ENCODE data around the gene DDX27.
A peak's percentile ranks its signal among the peaks of the same experiment; 100 is the strongest.

The DDX27 gene

DNA sequence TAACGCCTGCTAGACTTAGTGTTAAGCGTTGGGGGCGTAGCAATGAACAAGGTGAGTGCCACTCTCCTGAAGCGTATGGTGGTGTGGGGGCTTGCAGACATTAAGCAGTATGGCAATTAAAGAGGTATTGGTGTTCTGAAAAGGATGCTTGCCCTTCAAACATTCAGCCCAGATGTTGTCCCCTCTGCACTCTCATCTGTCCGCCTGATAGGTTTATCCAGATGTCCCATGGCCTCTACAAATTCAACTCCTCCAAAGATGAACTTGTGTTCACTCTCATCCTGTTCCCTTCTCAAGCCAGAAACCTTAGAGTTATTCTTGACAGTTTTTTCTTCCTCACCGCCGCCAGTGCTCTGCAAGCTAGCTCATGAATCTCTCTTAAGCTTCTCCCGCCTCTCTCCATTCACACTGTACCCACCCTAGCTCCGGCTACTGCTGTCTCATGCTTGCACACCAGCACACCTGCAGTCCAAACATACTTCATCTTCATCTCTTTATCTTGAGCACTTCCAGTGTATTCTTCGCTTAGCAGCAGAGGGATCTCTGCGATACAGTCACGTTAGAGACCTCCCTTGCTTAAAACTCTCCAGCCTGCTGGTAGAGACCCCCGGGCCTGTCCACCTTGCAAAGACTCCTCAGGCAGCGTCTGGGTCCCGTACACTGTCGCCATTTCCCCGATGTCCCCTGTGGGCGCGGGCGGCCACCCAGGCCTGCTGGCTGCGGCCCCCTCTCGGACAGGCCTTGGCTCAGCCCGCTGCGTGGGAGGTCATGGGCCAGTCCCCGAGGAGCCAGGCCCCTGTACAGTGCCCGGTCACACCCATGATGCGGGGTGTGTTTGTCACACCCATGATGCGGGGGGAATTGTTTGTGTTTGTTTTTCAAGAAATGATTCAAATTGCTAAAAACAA is 962 bp downstream of the DDX27 start:
- H3K27me3 Mint-ChIP-seq (ENCODE audit: low read depth): no peaks in the 10 kb centered on the region
- H3K27ac Mint-ChIP-seq: peak overlapping the region; percentile 99
- H3K9me3 Mint-ChIP-seq: no peaks in the 10 kb centered on the region
- peak overlapping the region; percentile 99 for H3K4me3 Mint-ChIP-seq
- peaks cover 24% of the 10 kb centered on the region for H3K36me3 Mint-ChIP-seq (ENCODE audit: low read depth)
- peaks cover 19% of the 10 kb centered on the region for H3K4me1 Mint-ChIP-seq (ENCODE audit: low read depth)

DNA sequence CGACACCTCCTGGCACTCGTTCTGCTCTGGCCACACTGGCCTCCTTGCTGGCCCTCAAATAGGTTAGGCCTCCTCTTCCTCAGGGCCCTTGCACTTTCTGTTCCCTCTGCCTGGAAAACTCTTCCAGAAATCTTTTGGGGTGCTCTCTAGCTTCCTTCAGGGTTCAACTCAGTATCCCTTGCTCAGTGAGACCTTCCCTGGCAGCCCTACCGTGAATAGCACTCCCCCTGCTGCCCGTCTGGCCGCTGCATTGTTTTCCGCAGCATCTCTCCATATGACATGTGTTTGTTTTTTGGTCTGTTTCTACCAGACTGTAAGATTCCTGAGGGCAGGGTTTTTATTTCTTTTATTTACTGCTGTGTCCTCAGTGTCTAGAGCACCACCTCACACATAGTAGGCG is 6.7 kb downstream of the DDX27 start:
- H3K27ac Mint-ChIP-seq: no peak overlapping the region

GRCh38 chr20:49228676-49229075 is 9.5 kb downstream of the DDX27 start:
- Mint-ChIP-seq H3K27me3 (ENCODE audit: low read depth) (no peaks in the 10 kb centered on the region), H3K4me1 (ENCODE audit: low read depth) (no peaks in the 10 kb centered on the region), H3K36me3 (ENCODE audit: low read depth) (peaks cover 39% of the 10 kb centered on the region), H3K4me3 (no peak overlapping the region), H3K9me3 (no peaks in the 10 kb centered on the region), H3K27ac (no peak overlapping the region)

More for the DNA sequence above, 6.7 kb downstream of the DDX27 start:
- Mint-ChIP-seq H3K4me3 (no peak overlapping the region), H3K27me3 (ENCODE audit: low read depth) (no peaks in the 10 kb centered on the region), H3K4me1 (ENCODE audit: low read depth) (peaks cover under 1% of the 10 kb centered on the region), H3K9me3 (no peaks in the 10 kb centered on the region), H3K36me3 (ENCODE audit: low read depth) (peaks cover 41% of the 10 kb centered on the region)

DNA sequence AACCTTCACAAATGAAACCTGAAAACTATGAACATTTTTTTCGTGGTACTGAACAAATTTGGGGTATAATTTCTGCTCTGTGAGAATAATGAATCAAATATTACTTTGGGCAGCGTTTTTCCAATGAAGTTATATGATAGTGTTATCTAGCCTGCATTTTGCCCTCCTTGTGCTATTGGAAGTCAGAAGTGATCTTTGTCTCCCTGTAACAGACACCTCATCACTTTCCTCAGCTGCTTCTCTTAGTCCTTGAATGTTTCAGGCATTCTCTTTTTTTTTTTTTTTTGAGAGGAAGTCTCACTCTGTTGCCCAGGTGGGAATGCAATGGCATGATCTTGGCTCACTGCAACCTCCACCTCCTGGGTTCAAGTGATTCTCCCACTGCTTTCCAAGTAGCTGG is 10.2 kb downstream of the DDX27 start:
- Mint-ChIP-seq H3K4me1 (ENCODE audit: low read depth) (no peaks in the 10 kb centered on the region), H3K9me3 (no peaks in the 10 kb centered on the region), H3K4me3 (no peak overlapping the region), H3K27ac (no peak overlapping the region), H3K27me3 (ENCODE audit: low read depth) (no peaks in the 10 kb centered on the region), H3K36me3 (ENCODE audit: low read depth) (peaks cover 41% of the 10 kb centered on the region)

GRCh38 chr20:49230021-49230420 is 10.8 kb downstream of the DDX27 start:
- peaks cover 46% of the 10 kb centered on the region for H3K36me3 Mint-ChIP-seq (ENCODE audit: low read depth)
- H3K4me1 Mint-ChIP-seq (ENCODE audit: low read depth): no peaks in the 10 kb centered on the region
- no peaks in the 10 kb centered on the region for H3K9me3 Mint-ChIP-seq
- no peak overlapping the region for H3K4me3 Mint-ChIP-seq
- no peak overlapping the region for H3K27ac Mint-ChIP-seq
- no peaks in the 10 kb centered on the region for H3K27me3 Mint-ChIP-seq (ENCODE audit: low read depth)

DNA sequence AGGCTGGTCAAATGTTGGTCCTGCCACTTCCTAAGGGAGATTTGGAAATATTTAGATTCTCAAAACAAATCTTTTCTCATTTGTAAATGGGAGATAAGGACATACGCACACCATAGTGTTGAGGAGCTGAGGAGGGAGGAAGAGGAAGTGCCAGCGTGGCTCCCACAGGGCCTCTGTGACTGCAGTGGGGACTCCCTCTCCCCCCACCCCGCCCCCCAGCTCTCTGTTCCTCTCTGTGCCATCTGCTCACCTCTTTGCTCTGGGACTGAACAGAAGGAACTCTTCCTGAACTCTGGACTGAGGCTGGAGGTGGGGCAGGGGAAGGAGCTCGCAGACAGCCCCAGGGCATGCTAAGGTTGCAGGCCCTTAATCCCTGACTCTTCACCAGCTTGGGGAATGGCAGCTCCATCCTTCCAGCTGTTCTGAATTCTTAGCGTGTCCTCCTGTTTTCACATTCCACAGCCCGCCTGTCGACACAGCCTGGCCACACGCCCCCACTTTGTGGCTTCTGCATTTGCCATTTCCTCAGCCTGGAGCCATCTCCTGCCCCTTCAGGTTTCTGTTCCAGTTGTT is 11.4 kb downstream of the DDX27 start:
- Mint-ChIP-seq H3K4me1 (ENCODE audit: low read depth) (no peaks in the 10 kb centered on the region), H3K36me3 (ENCODE audit: low read depth) (peaks cover 43% of the 10 kb centered on the region)

GRCh38 chr20:49231471-49231870 is 12.3 kb downstream of the DDX27 start:
- no peak overlapping the region for H3K4me3 Mint-ChIP-seq
- H3K27me3 Mint-ChIP-seq (ENCODE audit: low read depth): no peaks in the 10 kb centered on the region
- H3K4me1 Mint-ChIP-seq (ENCODE audit: low read depth): no peaks in the 10 kb centered on the region
- H3K9me3 Mint-ChIP-seq: no peaks in the 10 kb centered on the region
- no peak overlapping the region for H3K27ac Mint-ChIP-seq
- H3K36me3 Mint-ChIP-seq (ENCODE audit: low read depth): peaks cover 42% of the 10 kb centered on the region

More for the DNA sequence above, 11.4 kb downstream of the DDX27 start:
- Mint-ChIP-seq H3K4me3 (no peak overlapping the region), H3K27me3 (ENCODE audit: low read depth) (no peaks in the 10 kb centered on the region), H3K27ac (no peak overlapping the region), H3K9me3 (no peaks in the 10 kb centered on the region)

DNA sequence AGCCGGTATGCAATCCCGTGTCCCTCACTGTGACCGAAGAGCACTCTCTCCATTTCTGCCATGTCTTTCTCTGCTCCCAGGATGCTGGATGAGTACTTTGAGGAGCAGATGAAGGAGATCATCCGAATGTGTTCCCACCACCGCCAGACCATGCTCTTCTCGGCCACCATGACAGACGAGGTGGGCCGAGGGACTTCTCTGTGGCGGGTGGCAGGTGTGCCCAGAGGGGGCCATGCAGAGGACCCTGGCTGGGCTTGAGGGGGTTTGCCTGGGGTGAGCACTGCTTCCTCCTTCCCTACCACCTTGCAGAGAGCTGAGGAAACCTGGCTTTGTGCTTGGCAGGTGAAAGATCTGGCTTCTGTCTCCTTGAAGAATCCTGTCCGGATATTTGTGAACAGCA is 14.0 kb downstream of the DDX27 start:
- H3K9me3 Mint-ChIP-seq: no peaks in the 10 kb centered on the region
- no peak overlapping the region for H3K27ac Mint-ChIP-seq
- H3K4me1 Mint-ChIP-seq (ENCODE audit: low read depth): no peaks in the 10 kb centered on the region
- H3K4me3 Mint-ChIP-seq: no peak overlapping the region
- no peaks in the 10 kb centered on the region for H3K27me3 Mint-ChIP-seq (ENCODE audit: low read depth)
- peaks cover 47% of the 10 kb centered on the region for H3K36me3 Mint-ChIP-seq (ENCODE audit: low read depth)

DNA sequence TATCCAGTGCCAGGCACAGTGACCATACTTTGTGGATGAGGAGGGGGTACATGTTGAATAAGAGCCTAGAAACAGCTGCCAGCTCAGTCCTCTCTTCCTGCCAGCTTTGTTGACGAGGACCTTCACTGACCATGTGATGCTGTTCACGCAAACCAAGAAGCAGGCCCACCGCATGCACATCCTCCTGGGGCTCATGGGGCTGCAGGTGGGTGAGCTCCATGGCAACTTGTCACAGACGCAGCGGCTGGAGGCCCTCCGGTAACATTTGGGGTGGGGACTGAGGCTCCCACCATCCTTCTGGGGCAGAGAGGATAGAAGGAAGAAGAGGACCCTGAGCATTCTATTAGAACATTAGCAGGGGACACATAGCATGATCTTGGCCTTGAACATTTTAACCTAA is 15.6 kb downstream of the DDX27 start:
- peaks cover under 1% of the 10 kb centered on the region for H3K4me1 Mint-ChIP-seq (ENCODE audit: low read depth)
- no peak overlapping the region for H3K27ac Mint-ChIP-seq
- no peaks in the 10 kb centered on the region for H3K9me3 Mint-ChIP-seq
- no peak overlapping the region for H3K4me3 Mint-ChIP-seq
- H3K27me3 Mint-ChIP-seq (ENCODE audit: low read depth): no peaks in the 10 kb centered on the region
- H3K36me3 Mint-ChIP-seq (ENCODE audit: low read depth): peaks cover 52% of the 10 kb centered on the region

DNA sequence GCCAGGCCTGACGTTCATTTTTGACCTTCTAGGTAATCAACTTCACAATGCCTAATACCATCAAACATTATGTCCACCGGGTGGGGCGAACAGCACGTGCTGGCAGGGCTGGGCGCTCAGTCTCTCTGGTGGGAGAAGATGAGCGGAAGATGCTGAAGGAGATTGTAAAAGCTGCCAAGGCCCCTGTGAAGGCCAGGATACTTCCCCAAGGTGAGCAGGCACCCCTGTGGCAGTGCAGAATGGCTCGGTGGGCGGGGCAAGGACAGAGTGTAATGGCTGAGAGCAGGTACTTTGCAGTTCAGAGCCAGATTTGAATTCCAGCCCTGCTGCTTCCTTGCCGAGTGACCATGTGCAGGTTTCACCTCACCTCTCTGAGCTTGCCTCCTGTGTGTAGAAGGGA is 17.1 kb downstream of the DDX27 start:
- Mint-ChIP-seq H3K36me3 (ENCODE audit: low read depth) (peaks cover 48% of the 10 kb centered on the region), H3K27me3 (ENCODE audit: low read depth) (no peaks in the 10 kb centered on the region), H3K9me3 (no peaks in the 10 kb centered on the region), H3K4me3 (no peak overlapping the region), H3K27ac (no peak overlapping the region), H3K4me1 (ENCODE audit: low read depth) (peaks cover 2% of the 10 kb centered on the region)

- Mint-ChIP-seq H3K9me3 (no peaks in the 10 kb centered on the region), H3K4me3 (no peak overlapping the region), H3K4me1 (ENCODE audit: low read depth) (peaks cover 2% of the 10 kb centered on the region), H3K27me3 (ENCODE audit: low read depth) (no peaks in the 10 kb centered on the region), H3K36me3 (ENCODE audit: low read depth) (peaks cover 54% of the 10 kb centered on the region), H3K27ac (no peak overlapping the region)
Measured at GRCh38 chr20:49237531-49237930, 18.3 kb downstream of the DDX27 start.

GRCh38 chr20:49245921-49246740 is 26.9 kb downstream of the DDX27 start:
- Mint-ChIP-seq H3K27ac (no peak overlapping the region), H3K4me3 (no peak overlapping the region), H3K36me3 (ENCODE audit: low read depth) (peaks cover 55% of the 10 kb centered on the region), H3K9me3 (no peaks in the 10 kb centered on the region), H3K4me1 (ENCODE audit: low read depth) (peaks cover 2% of the 10 kb centered on the region), H3K27me3 (ENCODE audit: low read depth) (no peaks in the 10 kb centered on the region)

DNA sequence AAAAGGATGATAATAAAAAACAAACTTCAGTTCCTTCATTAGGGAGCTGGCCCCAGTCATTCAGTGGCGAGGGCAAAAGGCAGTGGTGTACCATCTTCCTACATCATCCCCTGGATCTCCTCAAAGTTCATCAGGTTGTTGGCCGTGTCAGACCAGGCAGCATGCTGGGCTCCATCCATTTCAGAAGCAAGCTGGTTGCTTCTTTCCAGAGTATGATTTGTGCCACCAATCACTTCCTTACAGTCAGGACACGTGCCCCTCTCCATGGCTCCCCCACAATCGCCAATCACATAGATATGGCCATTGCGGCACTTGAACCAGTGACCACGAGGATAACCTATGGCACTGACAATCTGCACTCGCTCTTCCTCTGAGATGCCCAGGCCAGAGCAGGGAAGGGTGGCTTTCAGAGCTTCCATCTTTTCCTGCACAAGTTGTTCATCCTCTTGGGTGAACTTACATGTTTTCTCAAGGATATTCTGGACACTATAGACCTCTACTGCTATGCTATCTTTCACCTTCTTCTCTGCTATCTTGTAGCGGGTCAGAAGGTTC is 28.0 kb downstream of the DDX27 start:
- H3K4me1 Mint-ChIP-seq (ENCODE audit: low read depth): peaks cover 2% of the 10 kb centered on the region
- no peak overlapping the region for H3K4me3 Mint-ChIP-seq
- no peak overlapping the region for H3K27ac Mint-ChIP-seq
- H3K27me3 Mint-ChIP-seq (ENCODE audit: low read depth): no peaks in the 10 kb centered on the region
- no peaks in the 10 kb centered on the region for H3K9me3 Mint-ChIP-seq
- peaks cover 53% of the 10 kb centered on the region for H3K36me3 Mint-ChIP-seq (ENCODE audit: low read depth)

GRCh38 chr20:49247792-49248191 is 28.6 kb downstream of the DDX27 start:
- H3K36me3 Mint-ChIP-seq (ENCODE audit: low read depth): peaks cover 54% of the 10 kb centered on the region
- no peak overlapping the region for H3K4me3 Mint-ChIP-seq
- no peak overlapping the region for H3K27ac Mint-ChIP-seq
- no peaks in the 10 kb centered on the region for H3K27me3 Mint-ChIP-seq (ENCODE audit: low read depth)
- no peaks in the 10 kb centered on the region for H3K9me3 Mint-ChIP-seq
- H3K4me1 Mint-ChIP-seq (ENCODE audit: low read depth): peaks cover 2% of the 10 kb centered on the region

Data from T-helper 1 cell treated with Interleukin-12 subunit alpha and Interleukin-12 subunit beta and Interleukin-4 antibody, amounts not matched to agents 30 μg/mL and 1 μg/mL, for 36 hours (primary cell).